ENCODE data around the gene NEK11.
A peak's percentile ranks its signal among the peaks of the same experiment; 100 is the strongest.

Gene NEK11

GRCh38 chr3:131077904-131078303, 51.2 kb downstream of the NEK11 start:
- H3K9ac ChIP-seq (ENCODE audit: low read length), result no peak overlapping the region
- peak overlapping the region; percentile 12; the same call in 1 of the 2 replicates for H3K4me2 ChIP-seq (ENCODE audit: low read length)
- H3K4me1 ChIP-seq (ENCODE audit: insufficient read depth, low read length, severe bottlenecking), result peaks cover 44% of the 10 kb centered on the region

GRCh38 chr3:131079086-131079485, 52.4 kb downstream of the NEK11 start:
- Histone ChIP-seq H3K4me3 (ENCODE audit: low read depth, low read length, poor library complexity, severe bottlenecking) (no peak overlapping the region), H3K4me2 (ENCODE audit: low read length) (no peak overlapping the region), H3K27ac (ENCODE audit: low read depth, low read length, poor library complexity, severe bottlenecking) (no peak overlapping the region), H3F3A (ENCODE audit: insufficient read depth, low read length) (no peaks in the 10 kb centered on the region), H4K20me1 (ENCODE audit: insufficient read depth, low read length) (no peaks in the 10 kb centered on the region), H3K27me3 (ENCODE audit: insufficient read depth, low read length) (no peaks in the 10 kb centered on the region), H3K9me3 (ENCODE audit: low read length) (no peaks in the 10 kb centered on the region), H3K4me1 (ENCODE audit: insufficient read depth, low read length, severe bottlenecking) (peaks cover 43% of the 10 kb centered on the region), H3K79me2 (ENCODE audit: insufficient read depth, low read length) (no peaks in the 10 kb centered on the region), H3K9me2 (ENCODE audit: low read depth, low read length) (no peaks in the 10 kb centered on the region), H3K36me3 (ENCODE audit: insufficient read depth, low read length) (no peaks in the 10 kb centered on the region), H3K9ac (ENCODE audit: low read length) (no peak overlapping the region), H2AFZ (ENCODE audit: low read length) (no peak overlapping the region)
- TF ChIP-seq CTCF (IDR thresholded peaks at IDR 0.05; ENCODE audit: low read length) (no peak), EZH2 (IDR thresholded peaks at IDR 0.05; ENCODE audit: borderline replicate concordance, low read length) (no peak)

More at GRCh38 chr3:131077904-131078303, 51.2 kb downstream of the NEK11 start:
- no peaks in the 10 kb centered on the region for H3F3A ChIP-seq (ENCODE audit: insufficient read depth, low read length)
- H3K9me2 ChIP-seq (ENCODE audit: low read depth, low read length), result no peaks in the 10 kb centered on the region
- H3K4me3 ChIP-seq (ENCODE audit: low read depth, low read length, poor library complexity, severe bottlenecking), result no peak overlapping the region
- H3K9me3 ChIP-seq (ENCODE audit: low read length), result no peaks in the 10 kb centered on the region
- peak overlapping the region; percentile 69 for H3K27ac ChIP-seq (ENCODE audit: low read depth, low read length, poor library complexity, severe bottlenecking)
- H2AFZ ChIP-seq (ENCODE audit: low read length), result no peak overlapping the region
- H3K36me3 ChIP-seq (ENCODE audit: insufficient read depth, low read length), result no peaks in the 10 kb centered on the region
- no peaks in the 10 kb centered on the region for H3K79me2 ChIP-seq (ENCODE audit: insufficient read depth, low read length)
- TF ChIP-seq CTCF (IDR thresholded peaks at IDR 0.05; ENCODE audit: low read length) (no peak), EZH2 (IDR thresholded peaks at IDR 0.05; ENCODE audit: borderline replicate concordance, low read length) (no peak)
- no peaks in the 10 kb centered on the region for H4K20me1 ChIP-seq (ENCODE audit: insufficient read depth, low read length)
- H3K27me3 ChIP-seq (ENCODE audit: insufficient read depth, low read length), result no peaks in the 10 kb centered on the region

- H4K20me1 ChIP-seq (ENCODE audit: insufficient read depth, low read length), result no peaks in the 10 kb centered on the region
- H3F3A ChIP-seq (ENCODE audit: insufficient read depth, low read length), result no peaks in the 10 kb centered on the region
- H3K4me1 ChIP-seq (ENCODE audit: insufficient read depth, low read length, severe bottlenecking), result peaks cover 25% of the 10 kb centered on the region
- H3K4me3 ChIP-seq (ENCODE audit: low read depth, low read length, poor library complexity, severe bottlenecking), result no peak overlapping the region
- no peak overlapping the region for H3K4me2 ChIP-seq (ENCODE audit: low read length)
- H3K9ac ChIP-seq (ENCODE audit: low read length), result no peak overlapping the region
- no peak for TF ChIP-seq EZH2 (IDR thresholded peaks at IDR 0.05; ENCODE audit: borderline replicate concordance, low read length)
- TF ChIP-seq CTCF (IDR thresholded peaks at IDR 0.05; ENCODE audit: low read length), result no peak
- no peaks in the 10 kb centered on the region for H3K36me3 ChIP-seq (ENCODE audit: insufficient read depth, low read length)
- no peaks in the 10 kb centered on the region for H3K9me2 ChIP-seq (ENCODE audit: low read depth, low read length)
- H3K79me2 ChIP-seq (ENCODE audit: insufficient read depth, low read length), result no peaks in the 10 kb centered on the region
- no peaks in the 10 kb centered on the region for H3K9me3 ChIP-seq (ENCODE audit: low read length)
- no peak overlapping the region for H2AFZ ChIP-seq (ENCODE audit: low read length)
- no peak overlapping the region for H3K27ac ChIP-seq (ENCODE audit: low read depth, low read length, poor library complexity, severe bottlenecking)
- no peaks in the 10 kb centered on the region for H3K27me3 ChIP-seq (ENCODE audit: insufficient read depth, low read length)
Observed at GRCh38 chr3:131081224-131081623, 54.5 kb downstream of the NEK11 start.

All from OCI-LY1 (cell line).